Fibroblast of skin of abdomen (primary cell): Measurements from ENCODE around the gene FBXO48. TPM values are rescaled to one million over a fixed set of nuclear protein-coding genes. Genes with fewer than 3 reads are reported as not detected.
"Not testable (repeated sequence)": the region's sequence is repeated elsewhere in the genome, so short reads cannot be mapped to it uniquely, and the experiment has no call there.

Experiments
- DNase-seq: peaks from one replicate; pipeline ENCODE4 v3.0.0-alpha.2; 2013
- polyA plus RNA-seq, 2 experiments: library from polyadenylated mRNA; unstranded; fragments of 120-200 nt; gene quantifications; one replicate each; pipeline ENCODE4 v1.2.1, GENCODE V29; 2013; ENCODE audit not compliant: insufficient read length in 2 of 2

The FBXO48 gene, protein sequence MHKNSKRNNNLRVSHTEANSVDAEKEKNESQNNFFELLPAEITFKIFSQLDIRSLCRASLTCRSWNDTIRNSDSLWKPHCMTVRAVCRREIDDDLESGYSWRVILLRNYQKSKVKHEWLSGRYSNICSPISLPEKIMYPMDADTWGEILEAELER
- 0.89 TPM for polyA plus RNA-seq (2013, experiment 1 of 2; ENCODE audit: insufficient read length)
- polyA plus RNA-seq (2013, experiment 2 of 2; ENCODE audit: insufficient read length), result 1.0 TPM

DNA sequence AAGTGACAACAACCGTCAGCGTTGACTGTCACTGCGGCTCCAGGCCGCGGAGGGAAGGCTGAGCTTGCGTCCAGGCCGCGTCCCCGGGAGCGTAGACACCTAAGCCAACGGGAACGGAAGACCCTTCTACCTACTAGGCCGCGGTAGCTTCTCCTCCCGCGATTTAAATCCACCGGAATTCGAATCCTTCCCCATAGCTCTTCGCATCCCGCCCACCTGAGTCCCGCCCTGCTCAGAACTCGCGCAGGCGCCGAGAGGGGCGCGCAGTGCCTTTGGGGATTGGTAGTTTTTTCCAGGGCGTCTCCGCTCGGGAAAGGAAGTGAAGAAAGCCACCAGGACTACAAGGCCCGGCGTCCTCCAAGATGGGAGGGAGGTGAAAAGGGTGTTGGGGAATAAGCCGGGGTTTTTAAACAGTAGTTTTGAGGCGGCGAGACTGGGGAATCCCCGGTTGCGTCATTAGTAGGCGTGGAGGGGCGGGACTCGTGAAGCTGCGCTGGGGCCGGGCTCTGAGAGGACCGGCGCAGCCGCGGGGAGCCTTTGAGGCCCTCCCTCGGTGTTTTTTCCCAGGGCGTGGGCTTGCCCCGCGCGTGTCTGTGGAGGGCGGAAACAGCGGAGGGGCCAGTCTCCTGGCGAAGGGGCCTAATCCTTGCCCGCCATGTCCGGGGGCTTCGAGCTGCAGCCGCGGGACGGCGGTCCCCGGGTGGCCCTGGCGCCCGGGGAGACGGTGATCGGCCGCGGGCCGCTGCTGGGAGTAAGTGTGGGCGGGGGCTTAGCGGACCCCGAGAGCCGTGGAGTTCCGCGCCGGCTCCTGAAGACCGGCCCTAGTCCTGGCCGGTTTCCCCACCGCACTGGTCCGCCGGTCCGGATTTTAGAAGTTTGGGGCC, at the start of gene FBXO48, which contains the start of gene APLF:
TSS of gene FBXO48 (minus strand) at position 218 of the 884 bp plus-strand sequence. CDS start 2,149 bp downstream, outside the sequence.
TSS of gene APLF (plus strand) at position 509 of the 884 bp plus-strand sequence. CDS start at position 656, 147 bp downstream.
- DNase-seq, result peak; percentile 100

GRCh38 chr2:68516051-68516955, 49.2 kb upstream of the FBXO48 start:
- no peak for DNase-seq

GRCh38 chr2:68514316-68514929, 47.3 kb upstream of the FBXO48 start:
- DNase-seq, result no peak

GRCh38 chr2:68512966-68513365, 45.9 kb upstream of the FBXO48 start:
- no peak for DNase-seq

GRCh38 chr2:68512326-68512725, 45.2 kb upstream of the FBXO48 start:
- DNase-seq, result no peak

DNA sequence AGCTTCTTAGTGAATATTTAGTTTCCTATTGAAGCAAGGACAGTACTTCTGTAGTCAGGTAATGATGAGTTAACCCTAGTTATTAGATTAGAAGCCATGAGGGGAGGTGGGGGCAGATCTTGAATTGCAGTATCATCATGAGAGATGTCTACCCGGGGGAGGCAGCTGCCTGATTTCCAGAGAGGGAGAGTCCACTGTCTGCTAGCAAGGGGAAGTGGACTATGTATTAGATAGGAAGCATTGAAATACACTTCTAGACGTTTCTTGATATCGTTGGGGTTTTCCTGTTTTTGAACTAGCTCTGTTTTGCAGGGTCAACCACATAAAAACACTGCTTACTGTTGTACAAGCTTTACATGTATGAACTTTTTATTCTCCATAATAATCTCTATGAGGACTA, 39.1 kb upstream of the FBXO48 start:
- DNase-seq, result no peak

- DNase-seq, result no peak
Observed at GRCh38 chr2:68505603-68506159, 38.6 kb upstream of the FBXO48 start.

DNA sequence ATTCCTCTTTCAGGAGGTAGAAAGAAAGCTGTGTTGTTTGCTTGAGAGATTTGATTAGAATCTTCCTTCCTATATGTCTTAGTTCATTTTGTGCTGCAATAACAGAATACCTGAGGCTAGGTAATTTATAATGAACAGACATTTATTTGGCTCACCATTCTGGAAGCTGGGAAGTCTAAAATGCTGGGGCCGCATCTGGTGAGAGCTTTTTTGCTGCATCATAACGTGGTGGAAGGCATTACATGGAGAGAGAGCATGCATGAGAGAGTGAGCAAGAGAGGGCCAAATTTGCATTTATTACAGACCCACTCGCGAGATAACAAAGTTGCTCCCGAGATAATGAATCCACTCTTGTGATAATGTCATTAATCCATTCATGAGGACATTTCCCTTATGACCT, 34.7 kb upstream of the FBXO48 start:
- no peak for DNase-seq

- DNase-seq, result no peak
Observed at GRCh38 chr2:68500649-68501048, 33.6 kb upstream of the FBXO48 start.

GRCh38 chr2:68499133-68499532, 32.0 kb upstream of the FBXO48 start:
- no peak for DNase-seq

DNA sequence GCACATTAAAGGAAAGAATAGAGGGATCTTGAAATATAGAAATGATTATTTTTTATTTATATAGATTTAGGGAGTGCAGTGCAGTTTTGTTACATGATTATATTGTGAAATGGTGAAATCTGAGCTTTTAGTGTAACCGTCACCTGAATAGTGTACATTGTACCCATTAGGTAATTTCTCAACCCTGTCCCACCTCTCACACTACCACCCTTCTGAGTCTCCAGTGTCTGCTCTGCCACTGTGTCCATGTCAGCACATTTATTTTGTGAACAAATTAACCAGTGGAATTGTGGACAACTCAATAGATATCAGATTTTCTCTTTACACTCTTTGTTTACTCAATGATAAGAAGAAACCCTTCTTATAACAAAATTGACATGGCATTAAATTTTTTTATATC, 24.5 kb upstream of the FBXO48 start:
- no peak for DNase-seq

- DNase-seq, result no peak
Observed at GRCh38 chr2:68489282-68489681, 22.2 kb upstream of the FBXO48 start.

GRCh38 chr2:68488605-68489004, 21.5 kb upstream of the FBXO48 start:
- DNase-seq, result not testable (repeated sequence)

DNA sequence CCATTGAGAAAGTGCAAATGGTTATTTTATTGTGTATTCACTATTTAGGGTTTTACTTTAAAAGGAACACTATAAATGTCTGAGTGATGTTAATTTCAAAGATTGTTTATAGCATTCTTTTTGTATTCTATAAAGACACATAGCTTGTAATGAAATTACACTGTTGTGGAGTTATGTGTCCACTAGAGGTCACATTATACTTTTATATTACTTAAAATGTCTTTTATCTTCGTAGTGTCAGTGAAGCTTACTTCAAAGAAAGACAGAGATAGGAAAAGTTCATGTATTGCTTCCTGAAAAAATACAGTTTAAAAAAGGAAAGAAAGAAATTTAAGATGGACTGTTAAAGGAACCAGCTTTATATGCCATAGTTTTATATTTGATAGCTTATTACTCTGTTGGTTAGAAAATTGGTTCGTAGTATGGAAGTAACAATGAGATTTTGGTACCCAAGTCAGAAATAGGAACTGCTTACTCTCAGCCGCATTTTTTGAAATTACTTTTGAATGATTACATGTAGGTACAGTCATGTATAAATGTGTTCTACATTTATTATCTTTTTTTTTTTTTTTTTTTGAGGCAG, 20.8 kb upstream of the FBXO48 start:
- DNase-seq, result peak; percentile 29

GRCh38 chr2:68483011-68483410, 15.9 kb upstream of the FBXO48 start:
- DNase-seq, result no peak

DNA sequence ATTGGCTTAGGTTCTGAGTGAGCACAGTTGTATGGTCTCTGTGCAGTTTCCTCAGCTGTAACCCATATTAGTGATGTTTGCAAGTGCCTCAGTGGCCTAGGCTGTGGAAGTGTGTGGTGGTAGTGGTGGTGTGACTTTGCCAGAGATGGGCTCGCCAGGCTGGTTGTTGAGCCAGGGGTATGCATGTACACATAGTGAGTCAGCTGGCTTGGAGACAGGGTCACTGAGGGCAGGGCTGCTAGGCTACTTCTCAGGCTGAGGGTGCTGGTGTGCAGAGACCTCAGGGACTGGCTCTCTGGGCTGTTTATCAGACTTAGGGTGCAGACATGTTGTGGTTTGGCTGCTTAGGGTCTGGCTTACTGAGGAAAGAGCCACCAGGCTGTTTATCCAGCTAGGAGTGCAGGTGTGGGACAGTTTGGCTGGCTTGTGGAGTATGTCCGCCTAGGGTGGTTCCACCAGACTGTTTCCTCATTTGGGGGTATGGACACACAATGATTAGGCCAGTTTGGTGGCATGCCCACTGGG, 15.3 kb upstream of the FBXO48 start:
- no peak for DNase-seq

- DNase-seq, result no peak
Observed at GRCh38 chr2:68478688-68479087, 11.6 kb upstream of the FBXO48 start.

DNA sequence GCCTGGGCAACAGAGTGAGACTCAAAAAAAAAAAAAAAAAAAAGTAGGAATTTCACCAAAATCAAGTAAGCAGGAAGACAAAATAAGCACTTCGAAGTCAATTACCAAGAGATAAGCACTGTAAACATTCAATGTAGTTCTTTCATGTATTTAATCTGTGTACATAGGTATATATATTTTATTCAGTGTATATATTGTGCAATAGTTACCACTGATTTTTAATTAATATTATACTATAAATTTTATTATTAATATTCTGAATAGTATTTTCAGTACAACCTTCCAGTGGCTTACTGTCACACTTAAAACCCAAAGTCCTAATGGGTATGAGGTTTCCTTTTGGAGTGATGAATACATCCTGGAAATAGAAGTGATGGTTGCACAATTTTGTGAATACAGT, 9.4 kb upstream of the FBXO48 start:
- no peak for DNase-seq

- no peak for DNase-seq
Observed at GRCh38 chr2:68475576-68475975, 8.5 kb upstream of the FBXO48 start.

DNA sequence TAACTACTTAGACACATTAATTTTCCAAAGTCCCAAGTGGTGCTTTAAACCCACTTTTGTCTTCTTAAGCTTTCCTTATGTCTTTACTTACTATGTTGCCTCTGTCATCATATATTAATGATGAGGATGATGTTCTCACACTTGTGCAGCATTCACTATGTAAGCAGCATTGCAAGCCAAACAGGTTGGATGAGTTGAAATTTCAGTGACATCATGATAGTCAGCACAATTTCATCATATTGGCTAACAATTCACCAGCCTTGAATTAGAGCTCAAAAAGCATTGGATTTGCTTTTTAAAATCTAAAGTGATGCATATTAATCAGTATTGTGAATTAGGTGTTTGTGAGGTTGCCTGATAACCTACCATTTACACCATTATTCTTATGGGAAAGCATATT, 8.0 kb upstream of the FBXO48 start:
- DNase-seq, result no peak

GRCh38 chr2:68472796-68473414, 5.8 kb upstream of the FBXO48 start:
- no peak for DNase-seq
